Upper lobe of left lung (tissue), 4 donors: Measurements from ENCODE around the gene C4orf54.

Experiments used
- EP300 ChIP-seq, 4 donors: sonication (generic); formaldehyde crosslinking; IDR thresholded peaks; one replicate each; pipeline ENCODE4 v1.5.1; 2017; ENCODE audit warnings: antibody characterized with exemption in 4 of 4, control low read depth in 2 of 4
- POLR2A ChIP-seq, 4 donors: fragments of 450-650 bp; IDR thresholded peaks; one replicate each; pipeline ENCODE4 v1.5.1; 2016 to 2017; ENCODE audit warnings: antibody characterized with exemption in 4 of 4, mild to moderate bottlenecking in 2 of 4
- POLR2AphosphoS5 ChIP-seq, 2 donors: sonication (generic); formaldehyde crosslinking; IDR thresholded peaks; one replicate each; pipeline ENCODE4 v1.5.1; 2017; ENCODE audit warnings: antibody characterized with exemption in 2 of 2
- TF ChIP-seq, protein P1 (sequence below), 6 experiments: fragments of 450-650 bp in 4 of 6; fragments of 200-600 bp in 2 of 6; sonication (generic) in 2 of 6; IDR thresholded peaks; one replicate each; pipeline ENCODE4 v1.5.1; 2016 to 2019; ENCODE audit warnings: antibody characterized with exemption in 6 of 6

DNA sequence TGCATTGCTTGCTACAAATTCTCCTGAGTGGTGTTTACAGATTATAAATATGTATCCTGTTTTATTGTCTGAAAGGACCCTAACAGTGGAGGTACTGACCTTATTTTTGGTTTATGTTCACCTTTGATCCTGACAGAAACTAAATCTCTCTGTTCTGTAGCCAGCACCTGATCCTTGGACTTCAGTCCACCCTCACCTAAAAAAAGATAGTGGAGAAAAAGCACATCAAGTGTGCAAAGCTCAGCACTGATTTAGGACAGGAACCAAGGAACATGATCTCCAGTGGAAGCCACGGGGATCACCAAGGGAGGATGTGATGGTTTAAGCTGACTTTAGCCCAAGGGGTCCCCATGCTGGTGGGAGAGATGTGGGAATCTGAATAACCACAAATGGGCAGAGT lies 22.3 kb upstream of the C4orf54 start:
- TF ChIP-seq EP300 (IDR thresholded peaks at IDR 0.05) (no peak), POLR2A (IDR thresholded peaks at IDR 0.05) (no peak), POLR2AphosphoS5 (IDR thresholded peaks at IDR 0.05) (no peak)
- TF ChIP-seq, protein P1, sequence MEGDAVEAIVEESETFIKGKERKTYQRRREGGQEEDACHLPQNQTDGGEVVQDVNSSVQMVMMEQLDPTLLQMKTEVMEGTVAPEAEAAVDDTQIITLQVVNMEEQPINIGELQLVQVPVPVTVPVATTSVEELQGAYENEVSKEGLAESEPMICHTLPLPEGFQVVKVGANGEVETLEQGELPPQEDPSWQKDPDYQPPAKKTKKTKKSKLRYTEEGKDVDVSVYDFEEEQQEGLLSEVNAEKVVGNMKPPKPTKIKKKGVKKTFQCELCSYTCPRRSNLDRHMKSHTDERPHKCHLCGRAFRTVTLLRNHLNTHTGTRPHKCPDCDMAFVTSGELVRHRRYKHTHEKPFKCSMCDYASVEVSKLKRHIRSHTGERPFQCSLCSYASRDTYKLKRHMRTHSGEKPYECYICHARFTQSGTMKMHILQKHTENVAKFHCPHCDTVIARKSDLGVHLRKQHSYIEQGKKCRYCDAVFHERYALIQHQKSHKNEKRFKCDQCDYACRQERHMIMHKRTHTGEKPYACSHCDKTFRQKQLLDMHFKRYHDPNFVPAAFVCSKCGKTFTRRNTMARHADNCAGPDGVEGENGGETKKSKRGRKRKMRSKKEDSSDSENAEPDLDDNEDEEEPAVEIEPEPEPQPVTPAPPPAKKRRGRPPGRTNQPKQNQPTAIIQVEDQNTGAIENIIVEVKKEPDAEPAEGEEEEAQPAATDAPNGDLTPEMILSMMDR (IDR thresholded peaks at IDR 0.05), result no peak
